Measurements from ENCODE around the gene RALGPS1. TPM values are rescaled to one million over a fixed set of nuclear protein-coding genes. Genes with fewer than 3 reads are reported as not detected.
"Not testable (repeated sequence)": the region's sequence is repeated elsewhere in the genome, so short reads cannot be mapped to it uniquely, and the experiment has no call there.

Gene RALGPS1
- total RNA-seq, 2 experiments from 2014 or later, result 14.1 to 14.4 TPM

DNA sequence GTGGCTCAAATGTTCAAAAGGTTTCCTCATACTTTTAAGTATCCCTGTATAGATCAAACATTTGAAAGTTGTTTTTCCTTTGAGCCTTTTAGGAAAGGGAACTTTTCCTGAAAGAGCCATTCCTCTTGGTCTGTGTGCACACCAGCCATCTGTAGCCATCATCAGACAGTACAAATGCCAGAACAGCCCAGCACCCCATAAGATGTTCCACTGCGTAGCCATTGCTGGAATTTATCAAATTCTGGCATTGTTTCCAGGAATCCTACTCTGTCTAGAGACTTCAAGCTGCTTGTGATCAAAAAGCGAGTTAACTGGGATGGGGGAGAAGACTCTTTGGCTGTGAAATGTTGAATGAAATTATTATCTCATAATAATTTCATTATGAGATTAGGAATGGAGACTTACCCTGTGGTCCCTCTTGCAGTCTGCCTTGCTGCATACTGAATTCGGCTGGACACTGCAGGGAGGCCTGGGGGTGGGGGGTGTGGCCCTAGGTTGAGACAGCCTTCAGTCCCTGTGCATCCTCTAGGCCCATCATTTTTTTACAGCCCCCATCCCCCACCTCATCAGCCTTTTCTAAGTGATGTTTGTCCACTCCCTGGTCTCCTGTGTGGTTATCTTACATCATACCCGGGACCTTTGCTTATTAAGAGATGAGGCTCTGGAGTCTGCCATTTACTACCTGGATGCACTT lies 99.8 kb downstream of the RALGPS1 start:
- no TSS peak for BruUV-seq (replicated peaks)
- TF ChIP-seq, protein P1, sequence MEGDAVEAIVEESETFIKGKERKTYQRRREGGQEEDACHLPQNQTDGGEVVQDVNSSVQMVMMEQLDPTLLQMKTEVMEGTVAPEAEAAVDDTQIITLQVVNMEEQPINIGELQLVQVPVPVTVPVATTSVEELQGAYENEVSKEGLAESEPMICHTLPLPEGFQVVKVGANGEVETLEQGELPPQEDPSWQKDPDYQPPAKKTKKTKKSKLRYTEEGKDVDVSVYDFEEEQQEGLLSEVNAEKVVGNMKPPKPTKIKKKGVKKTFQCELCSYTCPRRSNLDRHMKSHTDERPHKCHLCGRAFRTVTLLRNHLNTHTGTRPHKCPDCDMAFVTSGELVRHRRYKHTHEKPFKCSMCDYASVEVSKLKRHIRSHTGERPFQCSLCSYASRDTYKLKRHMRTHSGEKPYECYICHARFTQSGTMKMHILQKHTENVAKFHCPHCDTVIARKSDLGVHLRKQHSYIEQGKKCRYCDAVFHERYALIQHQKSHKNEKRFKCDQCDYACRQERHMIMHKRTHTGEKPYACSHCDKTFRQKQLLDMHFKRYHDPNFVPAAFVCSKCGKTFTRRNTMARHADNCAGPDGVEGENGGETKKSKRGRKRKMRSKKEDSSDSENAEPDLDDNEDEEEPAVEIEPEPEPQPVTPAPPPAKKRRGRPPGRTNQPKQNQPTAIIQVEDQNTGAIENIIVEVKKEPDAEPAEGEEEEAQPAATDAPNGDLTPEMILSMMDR (conservative IDR thresholded peaks at IDR 0.05; ENCODE audit: low read length), result no peak
- H3K9me2 ChIP-seq (ENCODE audit: insufficient read depth, low read length), result no peaks in the 10 kb centered on the region
- H3K4me3 ChIP-seq (ENCODE audit: low read depth, low read length, poor library complexity, severe bottlenecking), result no peak overlapping the region
- H3K27ac ChIP-seq (ENCODE audit: low read depth, low read length, poor library complexity, severe bottlenecking), result no peak overlapping the region
- no peaks in the 10 kb centered on the region for H3K4me1 ChIP-seq (ENCODE audit: insufficient read depth, low read length, poor library complexity, severe bottlenecking)
- H4K20me1 ChIP-seq (ENCODE audit: insufficient read depth, low read length), result no peaks in the 10 kb centered on the region
- POLR2A ChIA-PET, result no interaction called here
- intact Hi-C loops (cut with micrococcal nuclease; ENCODE audit: unreplicated experiment), result no loop called here
- CTCF ChIA-PET (ENCODE audit: unreplicated experiment), result no interaction called here
- no peaks in the 10 kb centered on the region for H3K36me3 ChIP-seq (ENCODE audit: insufficient read depth, low read length)
- H3K4me2 ChIP-seq (ENCODE audit: low read length), result no peak overlapping the region
- no peak overlapping the region for H2AFZ ChIP-seq (ENCODE audit: low read length)
- no peak for DNase-seq (ENCODE audit: low spot score)
- H3K9me3 ChIP-seq (ENCODE audit: low read length), result no peaks in the 10 kb centered on the region
- H3K79me2 ChIP-seq (ENCODE audit: insufficient read depth, low read depth, low read length), result no peaks in the 10 kb centered on the region

DNA sequence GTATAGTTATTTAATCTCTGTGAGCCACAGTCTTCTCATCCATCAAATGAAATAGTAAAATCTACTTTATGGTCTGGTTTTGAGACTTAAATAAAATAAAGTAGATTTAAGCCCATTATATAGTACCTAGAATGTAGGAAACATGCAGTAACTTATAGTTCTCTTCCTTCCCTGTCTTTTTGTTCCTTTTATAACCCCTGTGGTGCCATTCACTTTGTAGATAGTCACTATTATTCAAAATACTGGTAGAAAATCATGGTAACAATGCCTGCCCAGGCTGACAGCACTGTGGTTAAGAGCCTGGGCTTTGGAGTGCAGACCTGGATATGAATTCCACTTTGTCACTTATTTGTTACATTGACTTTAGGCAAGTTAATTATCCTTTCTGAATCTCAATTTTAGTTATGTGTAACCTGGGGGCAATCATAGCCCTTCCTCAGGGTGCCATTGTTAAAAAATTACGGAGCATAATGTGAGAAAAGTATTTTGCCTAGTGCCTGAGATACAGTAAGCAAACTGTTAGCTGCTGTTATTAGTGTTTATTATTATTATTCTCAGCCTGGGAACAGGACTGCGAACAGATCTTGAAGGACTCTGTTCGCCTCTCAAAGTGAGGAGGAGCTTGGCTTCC lies 100.4 kb downstream of the RALGPS1 start:
- H3K9me3 ChIP-seq (ENCODE audit: low read length), result no peaks in the 10 kb centered on the region
- no TSS peak for BruUV-seq (replicated peaks)
- no peaks in the 10 kb centered on the region for H4K20me1 ChIP-seq (ENCODE audit: insufficient read depth, low read length)
- H3K27ac ChIP-seq (ENCODE audit: low read depth, low read length, poor library complexity, severe bottlenecking), result no peak overlapping the region
- no peak for DNase-seq (ENCODE audit: low spot score)
- ChIA-PET CTCF (ENCODE audit: unreplicated experiment) (no interaction called here), POLR2A (no interaction called here)
- intact Hi-C loops (cut with micrococcal nuclease; ENCODE audit: unreplicated experiment), result no loop called here
- no peaks in the 10 kb centered on the region for H3K79me2 ChIP-seq (ENCODE audit: insufficient read depth, low read depth, low read length)
- no peak overlapping the region for H2AFZ ChIP-seq (ENCODE audit: low read length)
- no peak overlapping the region for H3K4me2 ChIP-seq (ENCODE audit: low read length)
- no peaks in the 10 kb centered on the region for H3K9me2 ChIP-seq (ENCODE audit: insufficient read depth, low read length)
- no peak for TF ChIP-seq EZH2phosphoT487 (IDR thresholded peaks at IDR 0.05; ENCODE audit: borderline replicate concordance, low read depth, low read length)
- TF ChIP-seq, protein P1 (conservative IDR thresholded peaks at IDR 0.05; ENCODE audit: low read length), result no peak
- H3K36me3 ChIP-seq (ENCODE audit: insufficient read depth, low read length), result no peaks in the 10 kb centered on the region
- no peak overlapping the region for H3K4me3 ChIP-seq (ENCODE audit: low read depth, low read length, poor library complexity, severe bottlenecking)
- no peaks in the 10 kb centered on the region for H3K4me1 ChIP-seq (ENCODE audit: insufficient read depth, low read length, poor library complexity, severe bottlenecking)

DNA sequence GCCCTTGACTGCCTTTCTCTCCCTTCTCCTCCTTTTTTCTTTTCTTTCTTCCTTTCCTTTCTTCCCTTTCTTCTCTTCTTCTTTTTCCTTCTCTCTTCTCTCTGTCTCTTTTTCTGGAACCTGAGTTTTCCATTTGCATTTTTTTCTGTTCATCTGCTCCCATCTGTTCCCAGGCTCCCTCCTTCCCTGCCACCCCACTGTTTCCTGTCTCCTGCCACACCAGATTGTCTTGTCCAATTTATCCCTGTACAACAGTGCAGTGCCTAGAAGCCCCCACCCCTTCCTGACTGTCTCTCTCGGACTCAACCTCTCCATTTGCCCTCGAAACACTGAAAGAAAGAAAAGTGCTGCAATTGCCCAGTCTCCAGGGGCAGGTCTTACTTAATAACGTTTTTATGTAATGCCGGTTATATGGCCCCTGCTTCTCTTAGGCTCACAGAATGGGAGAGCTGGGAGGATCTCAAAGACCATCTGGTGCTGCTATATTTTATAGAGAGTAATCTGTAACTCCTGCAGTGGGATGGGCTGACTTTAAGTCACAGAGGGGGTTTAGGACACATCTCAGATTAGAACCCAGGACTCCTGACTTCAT lies 101.4 kb downstream of the RALGPS1 start:
- Histone ChIP-seq H3K4me1 (ENCODE audit: insufficient read depth, low read length, poor library complexity, severe bottlenecking) (no peaks in the 10 kb centered on the region), H3K27ac (ENCODE audit: low read depth, low read length, poor library complexity, severe bottlenecking) (no peak overlapping the region), H3K4me3 (ENCODE audit: low read depth, low read length, poor library complexity, severe bottlenecking) (no peak overlapping the region), H2AFZ (ENCODE audit: low read length) (no peak overlapping the region), H3K9me3 (ENCODE audit: low read length) (no peaks in the 10 kb centered on the region), H3K9me2 (ENCODE audit: insufficient read depth, low read length) (no peaks in the 10 kb centered on the region), H3K4me2 (ENCODE audit: low read length) (no peak overlapping the region), H3K36me3 (ENCODE audit: insufficient read depth, low read length) (no peaks in the 10 kb centered on the region), H4K20me1 (ENCODE audit: insufficient read depth, low read length) (no peaks in the 10 kb centered on the region), H3K79me2 (ENCODE audit: insufficient read depth, low read depth, low read length) (no peaks in the 10 kb centered on the region)
- ChIA-PET POLR2A (no interaction called here), CTCF (ENCODE audit: unreplicated experiment) (no interaction called here)
- intact Hi-C loops (cut with micrococcal nuclease; ENCODE audit: unreplicated experiment), result no loop called here
- no peak for DNase-seq (ENCODE audit: low spot score)
- BruUV-seq (replicated peaks), result no TSS peak
- TF ChIP-seq EZH2phosphoT487 (IDR thresholded peaks at IDR 0.05; ENCODE audit: borderline replicate concordance, low read depth, low read length), result no peak

DNA sequence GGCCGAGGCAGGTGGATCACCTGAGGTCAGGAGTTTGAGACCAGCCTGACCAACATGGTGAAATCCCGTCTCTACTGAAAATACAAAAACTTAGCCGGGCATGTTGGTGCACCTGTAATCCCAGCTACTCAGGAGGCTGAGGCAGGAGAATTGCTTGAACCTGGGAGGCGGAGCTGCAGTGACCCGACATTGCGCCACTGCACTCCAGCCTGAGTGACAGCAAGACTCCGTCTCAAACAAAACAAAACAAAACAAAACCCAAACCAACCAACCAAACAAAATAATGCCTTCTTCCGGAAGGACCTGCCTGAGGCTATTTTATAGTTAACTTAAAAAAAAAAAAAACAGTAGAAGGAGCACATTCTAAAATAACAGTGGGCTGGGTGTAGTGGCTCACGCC lies 103.4 kb downstream of the RALGPS1 start:
- CTCF ChIA-PET (ENCODE audit: unreplicated experiment); H3K9me2 ChIP-seq (ENCODE audit: insufficient read depth, low read length); BruUV-seq (replicated peaks); H3K4me1 ChIP-seq (ENCODE audit: insufficient read depth, low read length, poor library complexity, severe bottlenecking); H3K4me3 ChIP-seq (ENCODE audit: low read depth, low read length, poor library complexity, severe bottlenecking); H3K36me3 ChIP-seq (ENCODE audit: insufficient read depth, low read length); H3K79me2 ChIP-seq (ENCODE audit: insufficient read depth, low read depth, low read length); H4K20me1 ChIP-seq (ENCODE audit: insufficient read depth, low read length); intact Hi-C loops (cut with micrococcal nuclease; ENCODE audit: unreplicated experiment); H3K4me2 ChIP-seq (ENCODE audit: low read length); DNase-seq (ENCODE audit: low spot score); H3K9me3 ChIP-seq (ENCODE audit: low read length); H3K27ac ChIP-seq (ENCODE audit: low read depth, low read length, poor library complexity, severe bottlenecking); H2AFZ ChIP-seq (ENCODE audit: low read length): not testable (repeated sequence)
- POLR2A ChIA-PET, result interaction anchor here (1.6 kb wide), 1 partner anchor 9 kb away, joined by 4 read pairs; no protein-coding TSS in a partner anchor

Data from OCI-LY7 (cell line).